ENCODE data around the gene FBXW5.

FBXW5 gene

GRCh38 chr9:136923881-136924280 is 20.7 kb downstream of the FBXW5 start:
- TF ChIP-seq, protein P1, sequence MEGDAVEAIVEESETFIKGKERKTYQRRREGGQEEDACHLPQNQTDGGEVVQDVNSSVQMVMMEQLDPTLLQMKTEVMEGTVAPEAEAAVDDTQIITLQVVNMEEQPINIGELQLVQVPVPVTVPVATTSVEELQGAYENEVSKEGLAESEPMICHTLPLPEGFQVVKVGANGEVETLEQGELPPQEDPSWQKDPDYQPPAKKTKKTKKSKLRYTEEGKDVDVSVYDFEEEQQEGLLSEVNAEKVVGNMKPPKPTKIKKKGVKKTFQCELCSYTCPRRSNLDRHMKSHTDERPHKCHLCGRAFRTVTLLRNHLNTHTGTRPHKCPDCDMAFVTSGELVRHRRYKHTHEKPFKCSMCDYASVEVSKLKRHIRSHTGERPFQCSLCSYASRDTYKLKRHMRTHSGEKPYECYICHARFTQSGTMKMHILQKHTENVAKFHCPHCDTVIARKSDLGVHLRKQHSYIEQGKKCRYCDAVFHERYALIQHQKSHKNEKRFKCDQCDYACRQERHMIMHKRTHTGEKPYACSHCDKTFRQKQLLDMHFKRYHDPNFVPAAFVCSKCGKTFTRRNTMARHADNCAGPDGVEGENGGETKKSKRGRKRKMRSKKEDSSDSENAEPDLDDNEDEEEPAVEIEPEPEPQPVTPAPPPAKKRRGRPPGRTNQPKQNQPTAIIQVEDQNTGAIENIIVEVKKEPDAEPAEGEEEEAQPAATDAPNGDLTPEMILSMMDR (IDR thresholded peaks at IDR 0.05; ENCODE audit: borderline replicate concordance, insufficient read depth, low read depth, low read length): no peak
- no peak overlapping the region for H3K4me3 ChIP-seq (ENCODE audit: low read depth, low read length)

- TF ChIP-seq, protein P1 (IDR thresholded peaks at IDR 0.05; ENCODE audit: borderline replicate concordance, insufficient read depth, low read depth, low read length): no peak
- no peak overlapping the region for H3K4me3 ChIP-seq (ENCODE audit: low read depth, low read length)
These were observed 22.0 kb downstream of the FBXW5 start for GRCh38 chr9:136922540-136922939.

DNA sequence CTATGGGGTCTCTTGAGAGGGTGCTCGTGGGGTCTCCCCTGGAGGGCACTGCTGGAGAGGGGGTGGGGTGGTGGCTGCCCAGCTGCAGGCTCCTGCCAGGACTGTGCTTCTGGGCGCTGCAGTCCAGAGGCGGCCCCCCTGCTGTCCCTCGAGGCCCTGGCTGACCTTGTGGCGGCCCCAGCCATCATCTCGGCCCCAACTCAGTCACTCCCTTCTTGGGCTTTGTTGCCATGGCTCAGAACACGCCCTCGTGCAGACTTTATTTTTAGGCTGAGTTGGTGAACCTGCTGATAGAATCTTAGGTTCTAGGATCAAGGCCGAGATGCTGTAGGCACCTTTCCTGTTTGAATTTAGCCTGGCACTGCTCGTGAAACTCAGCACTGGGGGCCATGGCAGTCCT is 22.8 kb downstream of the FBXW5 start:
- TF ChIP-seq, protein P1 (IDR thresholded peaks at IDR 0.05; ENCODE audit: borderline replicate concordance, insufficient read depth, low read depth, low read length): no peak
- H3K4me3 ChIP-seq (ENCODE audit: low read depth, low read length): no peak overlapping the region

DNA sequence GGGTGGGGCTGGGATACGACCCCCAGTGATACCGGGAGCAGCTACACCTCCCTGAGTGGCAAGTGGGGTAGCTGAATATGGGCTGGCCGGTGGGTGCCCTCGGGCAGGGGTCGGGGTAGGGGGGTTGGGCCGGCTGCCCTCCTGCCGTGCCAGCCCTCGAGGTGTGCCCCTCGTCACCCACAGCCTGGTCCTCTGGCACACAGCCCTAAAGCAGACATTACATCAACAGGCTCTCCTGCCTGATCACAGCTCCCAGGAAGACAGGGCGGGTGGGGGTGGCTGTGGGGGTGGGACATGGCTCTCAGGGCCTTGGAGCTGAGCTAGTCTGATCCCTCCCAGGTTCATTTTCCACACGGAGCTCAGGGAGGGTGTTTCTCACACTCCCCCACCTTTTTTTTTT is 23.2 kb downstream of the FBXW5 start:
- TF ChIP-seq, protein P1 (IDR thresholded peaks at IDR 0.05; ENCODE audit: borderline replicate concordance, insufficient read depth, low read depth, low read length): no peak
- H3K4me3 ChIP-seq (ENCODE audit: low read depth, low read length): no peak overlapping the region

- TF ChIP-seq, protein P1 (IDR thresholded peaks at IDR 0.05; ENCODE audit: borderline replicate concordance, insufficient read depth, low read depth, low read length): no peak
- H3K4me3 ChIP-seq (ENCODE audit: low read depth, low read length): no peak overlapping the region
These were observed 23.8 kb downstream of the FBXW5 start for GRCh38 chr9:136920734-136921231.

DNA sequence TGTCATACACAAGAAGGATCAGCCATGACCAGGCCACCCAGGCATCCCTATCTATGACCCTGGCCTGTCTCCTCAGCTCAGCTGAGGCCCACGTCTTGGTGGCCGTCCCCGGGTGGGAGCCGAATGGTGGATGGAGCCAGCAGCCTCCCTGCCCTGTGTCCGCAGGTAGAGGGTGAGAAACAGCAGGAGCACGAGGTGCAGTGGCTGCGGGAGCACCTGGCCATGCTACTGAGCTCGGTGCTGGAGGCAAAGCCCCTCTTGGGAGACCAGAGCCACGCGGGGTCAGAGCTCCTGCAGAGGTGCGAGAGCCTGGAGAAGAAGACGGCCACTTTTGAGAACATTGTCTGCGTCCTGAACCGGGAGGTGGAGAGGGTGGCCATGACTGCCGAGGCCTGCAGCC is 24.5 kb downstream of the FBXW5 start:
- no peak overlapping the region for H3K4me3 ChIP-seq (ENCODE audit: low read depth, low read length)
- TF ChIP-seq, protein P1 (IDR thresholded peaks at IDR 0.05; ENCODE audit: borderline replicate concordance, insufficient read depth, low read depth, low read length): no peak

GRCh38 chr9:136917902-136918301 is 26.6 kb downstream of the FBXW5 start:
- TF ChIP-seq, protein P1 (IDR thresholded peaks at IDR 0.05; ENCODE audit: borderline replicate concordance, insufficient read depth, low read depth, low read length): no peak
- no peak overlapping the region for H3K4me3 ChIP-seq (ENCODE audit: low read depth, low read length)

All from GM12875 (cell line).